SK-N-SH treated with all-trans-retinoic acid at 6 μM for 48 hours (cell line): Measurements from ENCODE around the gene TCF3.
"Not testable (repeated sequence)": the region's sequence is repeated elsewhere in the genome, so short reads cannot be mapped to it uniquely, and the experiment has no call there.

Experiments used
- ATAC-seq: fragments of 200-7000 bp; cut with Tn5 transposase; 3 replicates; pipeline ENCODE4 v1.9.1; 2020; ENCODE audit warnings: mild to moderate bottlenecking, moderate library complexity
- ARNTL ChIP-seq: fragments of 450-650 bp; formaldehyde crosslinking; IDR thresholded peaks from 2 replicates; pipeline ENCODE4 v1.5.0; 2020; ENCODE audit warnings: low read depth, mild to moderate bottlenecking, moderate library complexity, borderline replicate concordance
- BACH2 ChIP-seq: fragments of 250-450 bp; sonication (Bioruptor Pico); IDR thresholded peaks from 2 replicates; pipeline ENCODE4 v1.9.0; 2021; ENCODE audit warnings: mild to moderate bottlenecking, borderline replicate concordance
- CSDC2 ChIP-seq: fragments of 250-450 bp; sonication (Bioruptor Pico); IDR thresholded peaks from 2 replicates; pipeline ENCODE4 v1.5.0; 2020; ENCODE audit warnings: mild to moderate bottlenecking, moderate library complexity
- GLIS3 ChIP-seq: fragments of 250-450 bp; sonication (Bioruptor Pico); IDR thresholded peaks from 2 replicates; pipeline ENCODE4 v1.5.0; 2020; ENCODE audit warnings: mild to moderate bottlenecking, moderate library complexity
- ISL1 ChIP-seq: fragments of 250-450 bp; sonication (Bioruptor Pico); IDR thresholded peaks from 2 replicates; pipeline ENCODE4 v2.1.2; 2022; ENCODE audit warnings: mild to moderate bottlenecking, moderate library complexity
- OSR1 ChIP-seq: fragments of 250-450 bp; sonication (Bioruptor Pico); IDR thresholded peaks from 2 replicates; pipeline ENCODE4 v1.8.0; 2022; ENCODE audit warnings: moderate library complexity, mild to moderate bottlenecking, inconsistent platforms
- PPARA ChIP-seq: fragments of 250-450 bp; sonication (Bioruptor Pico); IDR thresholded peaks from 2 replicates; pipeline ENCODE4 v1.5.0; 2020; ENCODE audit warnings: mild to moderate bottlenecking, borderline replicate concordance
- RARB ChIP-seq: fragments of 250-450 bp; sonication (Bioruptor Pico); IDR thresholded peaks from 2 replicates; pipeline ENCODE4 v1.8.0; 2021; ENCODE audit warnings: mild to moderate bottlenecking, moderate library complexity
- SNAI2 ChIP-seq: fragments of 250-450 bp; sonication (Bioruptor Pico); IDR thresholded peaks from 2 replicates; pipeline ENCODE4 v1.5.0; 2020; ENCODE audit warnings: mild to moderate bottlenecking, moderate library complexity
- TCF4 ChIP-seq: fragments of 250-450 bp; sonication (Bioruptor Pico); IDR thresholded peaks from 2 replicates; pipeline ENCODE4 v1.8.0; 2021; ENCODE audit warnings: mild to moderate bottlenecking, moderate library complexity, borderline replicate concordance
- TOX ChIP-seq: fragments of 250-450 bp; sonication (Bioruptor Pico); IDR thresholded peaks from 2 replicates; pipeline ENCODE4 v1.8.0; 2021; ENCODE audit warnings: mild to moderate bottlenecking, moderate library complexity, borderline replicate concordance
- TSHZ2 ChIP-seq: fragments of 250-450 bp; sonication (Bioruptor Pico); IDR thresholded peaks from 2 replicates; pipeline ENCODE4 v1.5.0; 2020; ENCODE audit warnings: mild to moderate bottlenecking, moderate library complexity
- ZFP3 ChIP-seq: fragments of 250-450 bp; sonication (Bioruptor Pico); IDR thresholded peaks from 2 replicates; pipeline ENCODE4 v1.5.0; 2020; ENCODE audit warnings: mild to moderate bottlenecking, moderate library complexity
- ZFP30 ChIP-seq: fragments of 450-650 bp; formaldehyde crosslinking; IDR thresholded peaks from 2 replicates; pipeline ENCODE4 v1.5.0; 2022; ENCODE audit warnings: mild to moderate bottlenecking, moderate library complexity
- ZNF565 ChIP-seq: fragments of 450-650 bp; formaldehyde crosslinking; conservative IDR thresholded peaks from 2 replicates; pipeline ENCODE4 v1.5.0; 2020; ENCODE audit warnings: low read depth, mild to moderate bottlenecking, moderate library complexity
- ZNF70 ChIP-seq: fragments of 450-650 bp; formaldehyde crosslinking; IDR thresholded peaks from 2 replicates; pipeline ENCODE4 v1.5.0; 2020; ENCODE audit warnings: mild to moderate bottlenecking, moderate library complexity
- TF ChIP-seq, protein P1 (sequence below): fragments of 250-450 bp; sonication (Bioruptor Pico); IDR thresholded peaks from 2 replicates; pipeline ENCODE4 v1.8.0; 2020; ENCODE audit warnings: mild to moderate bottlenecking, moderate library complexity, borderline replicate concordance
- TF ChIP-seq, protein P2 (sequence below): fragments of 250-450 bp; sonication (Bioruptor Pico); IDR thresholded peaks from 2 replicates; pipeline ENCODE4 v1.8.0; 2021; ENCODE audit warnings: low read depth, mild to moderate bottlenecking, moderate library complexity, borderline replicate concordance
- TF ChIP-seq, protein P3 (sequence below): fragments of 250-450 bp; sonication (Bioruptor Pico); IDR thresholded peaks from 2 replicates; pipeline ENCODE4 v1.5.1; 2021; ENCODE audit warnings: mild to moderate bottlenecking, moderate library complexity

TCF3 gene

DNA sequence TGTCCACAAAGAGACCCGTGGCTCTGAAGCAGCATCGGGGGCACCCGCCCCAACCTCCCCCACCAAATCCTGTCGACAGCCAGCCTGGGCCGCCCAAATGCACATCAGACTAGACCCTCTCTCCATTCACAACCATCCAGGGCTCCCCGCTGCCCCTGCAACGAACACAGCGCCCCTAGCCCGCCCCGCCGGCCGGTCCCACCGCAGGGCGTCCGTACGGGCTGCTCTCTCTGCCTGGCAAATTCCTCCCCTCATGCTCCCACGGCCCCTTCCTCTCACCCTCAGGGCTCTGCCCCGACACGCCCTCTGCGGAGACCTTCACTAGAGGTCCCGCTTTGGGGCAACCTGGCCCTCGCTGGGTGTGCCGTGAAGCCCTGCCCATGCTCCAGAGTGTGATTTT, 7.1 kb downstream of the TCF3 start (continued):
- TF ChIP-seq TOX (CRISPR knock-in tag) (no peak), ZFP30 (CRISPR knock-in tag) (no peak), ARNTL (CRISPR knock-in tag) (no peak), CSDC2 (CRISPR knock-in tag) (no peak), TSHZ2 (no peak), SNAI2 (no peak), PPARA (CRISPR knock-in tag) (no peak), BACH2 (CRISPR knock-in tag) (no peak)

DNA sequence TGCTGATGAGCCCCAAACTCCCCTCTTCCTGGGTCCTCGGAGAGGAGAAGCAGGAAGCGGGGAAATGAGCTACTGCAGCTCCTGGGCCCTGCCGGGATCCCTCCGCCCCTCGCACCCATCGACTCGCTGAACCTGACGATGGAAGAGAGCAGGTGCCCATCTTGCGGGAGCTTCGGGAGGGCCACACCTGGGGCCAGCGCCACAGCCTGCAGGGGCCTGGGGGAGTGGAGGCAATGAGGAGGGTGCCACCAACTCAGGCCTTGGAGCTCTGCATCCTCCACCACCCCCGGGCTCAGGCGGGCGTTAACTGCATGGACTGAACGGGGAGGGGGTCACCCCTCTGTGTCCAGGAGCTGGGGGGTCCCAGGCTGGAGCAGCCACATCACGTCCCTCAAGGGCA, 8.3 kb downstream of the TCF3 start:
- TF ChIP-seq ZFP30 (CRISPR knock-in tag), result no peak
- TF ChIP-seq, protein P1, sequence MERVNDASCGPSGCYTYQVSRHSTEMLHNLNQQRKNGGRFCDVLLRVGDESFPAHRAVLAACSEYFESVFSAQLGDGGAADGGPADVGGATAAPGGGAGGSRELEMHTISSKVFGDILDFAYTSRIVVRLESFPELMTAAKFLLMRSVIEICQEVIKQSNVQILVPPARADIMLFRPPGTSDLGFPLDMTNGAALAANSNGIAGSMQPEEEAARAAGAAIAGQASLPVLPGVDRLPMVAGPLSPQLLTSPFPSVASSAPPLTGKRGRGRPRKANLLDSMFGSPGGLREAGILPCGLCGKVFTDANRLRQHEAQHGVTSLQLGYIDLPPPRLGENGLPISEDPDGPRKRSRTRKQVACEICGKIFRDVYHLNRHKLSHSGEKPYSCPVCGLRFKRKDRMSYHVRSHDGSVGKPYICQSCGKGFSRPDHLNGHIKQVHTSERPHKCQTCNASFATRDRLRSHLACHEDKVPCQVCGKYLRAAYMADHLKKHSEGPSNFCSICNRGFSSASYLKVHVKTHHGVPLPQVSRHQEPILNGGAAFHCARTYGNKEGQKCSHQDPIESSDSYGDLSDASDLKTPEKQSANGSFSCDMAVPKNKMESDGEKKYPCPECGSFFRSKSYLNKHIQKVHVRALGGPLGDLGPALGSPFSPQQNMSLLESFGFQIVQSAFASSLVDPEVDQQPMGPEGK (CRISPR knock-in tag), result no peak
- no peak for TF ChIP-seq RARB (CRISPR knock-in tag)
- no peak for TF ChIP-seq ISL1 (CRISPR knock-in tag)
- no peak for TF ChIP-seq ZFP3 (CRISPR knock-in tag)
- no peak for TF ChIP-seq TCF4 (CRISPR knock-in tag)
- no peak for ATAC-seq

DNA sequence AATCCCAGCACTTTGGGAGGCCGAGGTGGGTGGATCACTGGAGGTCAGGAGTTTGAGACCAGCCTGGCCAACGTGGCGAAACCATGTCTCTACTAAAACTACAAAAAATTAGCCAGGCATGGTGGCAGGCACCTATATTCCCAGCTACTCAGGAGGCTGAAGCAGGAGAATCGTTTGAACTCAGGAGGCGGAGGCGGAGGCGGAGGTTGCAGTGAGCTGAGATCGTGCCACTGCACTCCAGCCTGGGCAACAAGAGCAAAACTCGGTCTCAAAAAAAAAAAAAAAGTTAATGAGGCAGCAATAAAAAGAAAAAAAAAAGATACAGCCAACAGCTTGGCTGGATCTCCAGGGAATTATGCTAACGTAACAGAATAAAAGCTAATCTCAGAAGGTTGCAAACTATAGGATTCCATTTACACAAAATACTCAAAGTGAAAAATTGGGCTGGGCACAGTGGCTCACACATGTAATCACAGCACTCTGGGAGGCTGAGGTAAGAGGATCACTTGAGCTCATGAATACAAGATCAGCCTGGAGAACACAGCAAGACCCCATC, 11.4 kb downstream of the TCF3 start:
- ATAC-seq, result not testable (repeated sequence)

DNA sequence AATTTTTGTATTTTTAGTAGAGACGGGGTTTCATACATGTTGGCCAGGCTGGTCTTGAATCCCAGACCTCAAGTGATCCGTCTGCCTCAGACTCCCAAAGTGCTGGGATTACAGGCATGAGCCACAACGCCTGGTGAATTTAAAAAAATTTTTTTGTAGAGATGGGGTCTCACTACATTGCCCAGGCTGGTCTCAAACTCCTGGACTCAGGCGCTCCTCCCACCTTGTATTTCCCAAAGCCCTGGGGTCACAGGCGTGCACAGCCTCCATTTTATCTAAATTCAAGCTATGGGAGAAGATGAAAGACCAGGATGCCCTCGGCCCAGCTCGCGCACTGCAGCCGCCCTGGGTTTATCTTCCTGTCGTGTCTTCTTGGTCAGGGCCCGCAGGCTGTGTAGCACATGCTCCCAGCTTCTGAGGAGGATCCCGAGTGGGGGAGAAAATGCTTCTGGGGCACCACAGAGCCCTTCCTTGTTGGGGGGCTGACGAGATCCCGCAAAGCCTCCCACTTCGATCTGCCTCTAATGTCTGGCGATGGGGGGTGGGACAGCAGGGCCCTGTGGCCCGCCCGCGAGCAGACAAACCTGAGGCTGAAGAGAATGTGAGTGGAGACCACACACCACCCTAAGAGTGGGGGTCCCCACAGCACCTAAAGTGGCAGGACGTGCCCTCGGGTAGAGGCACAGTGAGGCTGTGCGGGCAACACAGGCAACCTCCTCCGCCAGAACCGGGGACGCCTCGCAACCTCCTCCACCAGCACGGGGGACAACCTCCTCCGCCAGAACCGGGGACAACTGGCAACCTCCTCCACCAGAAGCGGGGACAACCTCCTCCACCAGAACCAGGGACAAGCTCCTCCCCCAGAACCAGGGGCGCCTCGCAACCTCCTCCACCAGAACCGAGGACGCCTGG, 15.8 kb downstream of the TCF3 start:
- no peak for ATAC-seq
- TF ChIP-seq, protein P2, sequence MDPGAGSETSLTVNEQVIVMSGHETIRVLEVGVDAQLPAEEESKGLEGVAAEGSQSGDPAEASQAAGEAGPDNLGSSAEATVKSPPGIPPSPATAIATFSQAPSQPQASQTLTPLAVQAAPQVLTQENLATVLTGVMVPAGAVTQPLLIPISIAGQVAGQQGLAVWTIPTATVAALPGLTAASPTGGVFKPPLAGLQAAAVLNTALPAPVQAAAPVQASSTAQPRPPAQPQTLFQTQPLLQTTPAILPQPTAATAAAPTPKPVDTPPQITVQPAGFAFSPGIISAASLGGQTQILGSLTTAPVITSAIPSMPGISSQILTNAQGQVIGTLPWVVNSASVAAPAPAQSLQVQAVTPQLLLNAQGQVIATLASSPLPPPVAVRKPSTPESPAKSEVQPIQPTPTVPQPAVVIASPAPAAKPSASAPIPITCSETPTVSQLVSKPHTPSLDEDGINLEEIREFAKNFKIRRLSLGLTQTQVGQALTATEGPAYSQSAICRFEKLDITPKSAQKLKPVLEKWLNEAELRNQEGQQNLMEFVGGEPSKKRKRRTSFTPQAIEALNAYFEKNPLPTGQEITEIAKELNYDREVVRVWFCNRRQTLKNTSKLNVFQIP (CRISPR knock-in tag), result no peak
- no peak for TF ChIP-seq GLIS3 (CRISPR knock-in tag)
- TF ChIP-seq ZNF565 (CRISPR knock-in tag), result no peak
- no peak for TF ChIP-seq OSR1
- TF ChIP-seq ZFP3 (CRISPR knock-in tag), result no peak
- no peak for TF ChIP-seq PPARA (CRISPR knock-in tag)
- TF ChIP-seq TSHZ2, result no peak
- no peak for TF ChIP-seq ZFP30 (CRISPR knock-in tag)
- TF ChIP-seq CSDC2 (CRISPR knock-in tag), result no peak
- no peak for TF ChIP-seq SNAI2
- TF ChIP-seq ISL1 (CRISPR knock-in tag), result no peak
- TF ChIP-seq ZNF70 (CRISPR knock-in tag), result no peak
- TF ChIP-seq, protein P3, sequence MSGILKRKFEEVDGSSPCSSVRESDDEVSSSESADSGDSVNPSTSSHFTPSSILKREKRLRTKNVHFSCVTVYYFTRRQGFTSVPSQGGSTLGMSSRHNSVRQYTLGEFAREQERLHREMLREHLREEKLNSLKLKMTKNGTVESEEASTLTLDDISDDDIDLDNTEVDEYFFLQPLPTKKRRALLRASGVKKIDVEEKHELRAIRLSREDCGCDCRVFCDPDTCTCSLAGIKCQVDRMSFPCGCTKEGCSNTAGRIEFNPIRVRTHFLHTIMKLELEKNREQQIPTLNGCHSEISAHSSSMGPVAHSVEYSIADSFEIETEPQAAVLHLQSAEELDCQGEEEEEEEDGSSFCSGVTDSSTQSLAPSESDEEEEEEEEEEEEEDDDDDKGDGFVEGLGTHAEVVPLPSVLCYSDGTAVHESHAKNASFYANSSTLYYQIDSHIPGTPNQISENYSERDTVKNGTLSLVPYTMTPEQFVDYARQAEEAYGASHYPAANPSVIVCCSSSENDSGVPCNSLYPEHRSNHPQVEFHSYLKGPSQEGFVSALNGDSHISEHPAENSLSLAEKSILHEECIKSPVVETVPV (CRISPR knock-in tag), result no peak
